ENCODE data around the gene AKIP1. TPM values are rescaled to one million over a fixed set of nuclear protein-coding genes. Genes with fewer than 3 reads are reported as not detected.

AKIP1 gene
- polyA plus RNA-seq, 1 donor: 15.0 TPM

DNA sequence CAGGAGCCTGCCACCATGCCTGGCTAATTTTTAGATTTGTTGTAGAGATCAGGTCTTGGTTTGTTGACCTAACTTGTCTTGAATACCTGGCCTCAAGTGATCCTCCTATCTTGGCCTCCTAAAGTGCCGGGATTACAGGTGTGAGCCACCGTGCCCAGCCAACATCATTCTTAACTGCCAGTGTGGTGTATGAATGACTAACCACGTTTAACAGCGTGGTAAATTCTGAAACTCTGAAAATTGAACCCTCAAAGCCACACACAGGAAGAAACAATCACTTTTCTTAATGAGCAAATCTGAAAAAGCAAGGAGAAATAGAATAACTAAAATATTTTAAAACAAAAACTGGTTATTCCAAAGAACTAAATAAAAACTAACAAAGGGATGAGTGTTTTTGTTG, 45.9 kb downstream of the AKIP1 start:
- Histone ChIP-seq H3K4me1 (ENCODE audit: control insufficient read depth, insufficient read depth, low read length) (peaks cover 14% of the 10 kb centered on the region), H3K27ac (ENCODE audit: low read length) (no peak overlapping the region), H3K27me3 (ENCODE audit: control insufficient read depth, insufficient read depth, low read length) (no peaks in the 10 kb centered on the region), H3K36me3 (ENCODE audit: control insufficient read depth, insufficient read depth, low read length) (peaks cover 34% of the 10 kb centered on the region), H3K9me3 (ENCODE audit: control insufficient read depth, low read depth, low read length) (no peaks in the 10 kb centered on the region), H3K4me3 (ENCODE audit: low read length) (no peak overlapping the region)
- no peak for DNase-seq
- WGBS (ENCODE audit: insufficient coverage, low lambda C conversion rate): no CpG with 5 or more reads among the region's 4 CpGs

DNA sequence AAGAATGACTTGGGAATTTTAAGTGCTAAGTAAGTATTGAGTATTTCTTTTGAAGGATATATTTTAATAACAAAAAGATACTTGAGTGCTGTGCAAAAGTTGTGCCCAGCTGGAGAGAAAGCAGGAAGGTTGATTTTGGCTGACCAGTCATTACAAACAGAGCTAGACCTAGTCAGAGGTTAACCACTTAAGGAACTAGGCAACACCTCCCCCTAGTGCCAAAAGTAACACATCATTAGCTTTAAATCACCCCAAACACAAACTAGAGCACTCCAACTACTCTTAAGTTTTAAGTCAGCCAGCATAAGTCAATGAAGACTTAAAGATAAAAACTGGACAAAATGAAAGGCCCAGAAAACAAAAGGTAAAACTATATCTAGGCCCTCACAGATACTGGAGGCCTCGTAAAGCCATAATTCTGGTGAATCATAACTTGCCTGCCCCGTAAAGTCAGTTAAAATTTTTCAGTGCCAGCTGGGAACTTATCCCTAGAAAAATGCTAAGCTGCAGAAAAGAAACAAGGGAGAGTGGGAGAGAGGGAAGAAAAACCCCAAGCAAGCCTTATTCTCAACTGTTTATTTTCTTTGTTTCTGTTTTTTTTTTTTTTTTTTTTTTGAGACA, 48.7 kb downstream of the AKIP1 start:
- H3K27ac ChIP-seq (ENCODE audit: low read length): peak overlapping the region; percentile 69
- no peaks in the 10 kb centered on the region for H3K27me3 ChIP-seq (ENCODE audit: control insufficient read depth, insufficient read depth, low read length)
- no CpG with 5 or more reads among the region's 2 CpGs for WGBS (ENCODE audit: insufficient coverage, low lambda C conversion rate)
- peak; percentile 53 to 75 for DNase-seq
- H3K4me1 ChIP-seq (ENCODE audit: control insufficient read depth, insufficient read depth, low read length): peaks cover 16% of the 10 kb centered on the region
- peaks cover 20% of the 10 kb centered on the region for H3K36me3 ChIP-seq (ENCODE audit: control insufficient read depth, insufficient read depth, low read length)
- no peak overlapping the region for H3K4me3 ChIP-seq (ENCODE audit: low read length)
- H3K9me3 ChIP-seq (ENCODE audit: control insufficient read depth, low read depth, low read length): no peaks in the 10 kb centered on the region

DNA sequence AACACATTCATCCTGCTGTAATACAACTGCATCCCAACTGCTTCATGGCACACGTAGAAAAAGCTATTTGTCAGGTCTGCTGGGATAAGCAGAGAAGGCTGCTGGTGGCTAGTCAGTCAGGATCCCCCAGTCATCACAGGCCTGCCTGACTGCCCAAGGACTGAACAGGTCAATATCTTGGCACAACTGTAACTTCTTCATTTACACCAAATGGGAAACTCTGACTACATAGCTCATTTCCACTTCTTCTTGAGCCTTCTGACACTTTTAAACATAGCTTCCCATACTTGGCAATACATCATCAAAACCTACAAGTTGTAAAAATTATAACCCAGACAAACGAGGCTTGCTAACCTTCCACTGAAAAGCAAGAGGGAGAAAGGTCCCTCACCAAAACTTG, 50.4 kb downstream of the AKIP1 start:
- H3K4me3 ChIP-seq (ENCODE audit: low read length): no peak overlapping the region
- H3K4me1 ChIP-seq (ENCODE audit: control insufficient read depth, insufficient read depth, low read length): peaks cover 20% of the 10 kb centered on the region
- no peaks in the 10 kb centered on the region for H3K27me3 ChIP-seq (ENCODE audit: control insufficient read depth, insufficient read depth, low read length)
- no peak for DNase-seq
- H3K27ac ChIP-seq (ENCODE audit: low read length): no peak overlapping the region
- no CpG with 5 or more reads among the region's 2 CpGs for WGBS (ENCODE audit: insufficient coverage, low lambda C conversion rate)
- no peaks in the 10 kb centered on the region for H3K9me3 ChIP-seq (ENCODE audit: control insufficient read depth, low read depth, low read length)
- H3K36me3 ChIP-seq (ENCODE audit: control insufficient read depth, insufficient read depth, low read length): peaks cover 7% of the 10 kb centered on the region

DNA sequence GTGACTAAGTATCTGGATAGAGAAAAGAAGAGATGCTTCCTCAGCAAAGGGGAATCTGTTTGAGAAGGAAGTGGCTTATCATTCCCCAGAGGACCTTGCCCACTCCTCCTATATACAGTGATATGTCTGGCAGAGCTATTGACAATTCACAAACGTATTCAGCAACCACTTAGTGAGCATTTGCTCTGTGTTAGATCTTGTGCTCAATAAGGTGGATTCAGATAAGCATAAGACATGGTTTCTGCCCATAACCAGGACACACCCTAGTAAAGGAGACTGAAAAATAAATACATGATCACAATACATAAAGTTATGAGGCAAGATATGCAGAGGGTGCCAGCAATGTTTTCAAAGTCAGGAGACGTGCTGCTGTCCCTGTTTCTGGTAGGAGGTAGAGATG, 51.9 kb downstream of the AKIP1 start:
- Histone ChIP-seq H3K27ac (ENCODE audit: low read length) (peak overlapping the region; percentile 99), H3K4me1 (ENCODE audit: control insufficient read depth, insufficient read depth, low read length) (peaks cover 20% of the 10 kb centered on the region), H3K27me3 (ENCODE audit: control insufficient read depth, insufficient read depth, low read length) (no peaks in the 10 kb centered on the region), H3K36me3 (ENCODE audit: control insufficient read depth, insufficient read depth, low read length) (peaks cover 4% of the 10 kb centered on the region), H3K9me3 (ENCODE audit: control insufficient read depth, low read depth, low read length) (no peaks in the 10 kb centered on the region), H3K4me3 (ENCODE audit: low read length) (peak overlapping the region; percentile 98)
- peak; percentile 20 to 64 for DNase-seq
- WGBS (ENCODE audit: insufficient coverage, low lambda C conversion rate): no CpG with 5 or more reads among the region's 2 CpGs

DNA sequence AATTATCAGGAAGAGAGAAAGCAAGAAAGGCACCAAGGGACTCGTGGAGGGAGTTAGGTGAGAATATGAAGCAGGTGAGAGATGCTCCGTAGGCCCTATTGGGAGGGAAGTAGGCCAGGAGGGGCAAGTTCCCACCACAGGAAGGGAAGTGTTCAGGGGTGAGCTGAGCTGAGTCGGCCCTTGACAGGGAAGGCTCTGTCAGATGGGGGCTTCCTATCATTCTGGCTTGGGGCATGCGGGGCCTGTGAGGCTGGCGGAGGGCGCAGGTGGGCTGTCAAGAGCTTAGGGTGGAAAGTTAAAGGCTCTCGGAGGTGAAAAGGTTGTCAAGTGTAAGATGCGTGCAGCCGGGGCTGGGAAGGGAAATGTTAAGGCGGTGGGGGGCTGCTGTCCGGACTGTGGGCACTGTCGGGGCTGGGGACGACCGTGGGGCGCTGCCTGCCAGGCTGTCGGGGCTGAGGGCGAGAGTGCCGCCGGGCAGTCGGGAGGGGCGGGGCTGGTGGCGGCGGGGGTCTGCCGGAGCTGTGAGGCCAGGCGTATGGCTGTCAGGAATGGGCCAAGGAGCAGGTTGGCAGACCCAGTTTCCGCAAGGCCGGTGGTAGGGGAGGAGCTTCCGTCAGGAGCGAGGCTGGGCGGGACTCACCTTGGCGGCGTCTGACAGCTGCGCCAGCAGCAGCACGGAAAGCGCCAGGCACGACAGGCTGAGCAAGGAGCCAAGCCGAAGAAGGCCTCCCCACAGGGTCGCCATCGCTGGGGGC, 52.8 kb downstream of the AKIP1 start:
- peaks cover 20% of the 10 kb centered on the region for H3K4me1 ChIP-seq (ENCODE audit: control insufficient read depth, insufficient read depth, low read length)
- H3K27me3 ChIP-seq (ENCODE audit: control insufficient read depth, insufficient read depth, low read length): no peaks in the 10 kb centered on the region
- WGBS (ENCODE audit: insufficient coverage, low lambda C conversion rate): no CpG with 5 or more reads among the region's 39 CpGs
- H3K9me3 ChIP-seq (ENCODE audit: control insufficient read depth, low read depth, low read length): no peaks in the 10 kb centered on the region
- H3K4me3 ChIP-seq (ENCODE audit: low read length): peak overlapping the region; percentile 98
- DNase-seq: peak; percentile 26 to 80
- H3K36me3 ChIP-seq (ENCODE audit: control insufficient read depth, insufficient read depth, low read length): peaks cover 4% of the 10 kb centered on the region
- peak overlapping the region; percentile 99 for H3K27ac ChIP-seq (ENCODE audit: low read length)

DNA sequence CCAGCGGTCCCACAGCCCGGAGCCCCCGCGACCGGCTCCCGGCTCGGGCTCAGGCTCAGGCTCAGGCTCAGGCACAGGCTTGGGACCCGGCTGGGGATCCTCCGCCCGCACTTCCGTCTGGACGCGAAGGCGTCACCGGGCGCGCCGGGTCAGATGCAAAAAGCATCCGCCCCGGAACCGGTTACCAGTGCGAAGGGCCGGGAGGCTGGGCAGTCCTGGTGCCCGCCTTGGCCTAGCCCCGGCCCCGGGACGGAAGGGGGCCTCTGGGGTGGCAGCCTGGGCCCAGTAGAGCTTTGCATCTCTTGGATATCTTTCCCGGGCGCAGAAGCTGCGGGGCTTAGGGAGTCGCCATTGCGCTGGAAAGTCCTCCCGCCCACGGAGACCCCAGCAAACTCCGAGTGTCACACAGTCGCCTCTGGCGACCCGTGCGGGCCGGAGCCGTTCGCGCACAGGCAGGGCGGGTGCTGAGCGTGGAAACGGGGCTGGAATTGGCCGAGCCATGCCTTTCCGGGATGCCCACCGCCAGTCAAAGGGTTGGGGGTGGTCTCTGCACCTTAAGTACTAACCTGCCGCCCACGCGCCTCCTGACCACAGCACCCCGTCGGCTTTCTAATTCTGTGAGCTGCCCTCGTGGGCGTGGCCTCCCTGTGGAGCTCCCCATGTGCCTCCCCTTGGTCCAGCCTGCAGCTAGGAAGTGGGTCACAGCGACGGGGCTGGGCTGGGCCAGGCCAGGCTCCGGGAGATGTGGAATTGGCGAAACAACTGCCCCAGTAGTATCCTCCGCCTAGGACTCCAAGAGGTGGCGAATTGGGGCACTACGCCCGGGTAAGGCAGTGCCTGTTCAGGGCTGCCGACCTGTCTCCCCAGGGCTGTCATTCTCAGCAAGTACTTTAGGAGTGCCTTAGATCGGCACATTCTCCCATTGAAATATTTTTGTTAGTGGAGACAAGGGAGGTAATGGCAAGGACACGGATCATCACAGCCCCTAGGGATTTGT, 53.6 kb downstream of the AKIP1 start, which contains the start of gene TMEM9B:
Gene TMEM9B, minus strand, starts transcription at position 119 of the 997 bp plus-strand sequence. CDS start 129 bp downstream, outside the sequence.
- peak; percentile 92 to 97 for DNase-seq
- WGBS (ENCODE audit: insufficient coverage, low lambda C conversion rate): no CpG with 5 or more reads among the region's 67 CpGs
- no peaks in the 10 kb centered on the region for H3K9me3 ChIP-seq (ENCODE audit: control insufficient read depth, low read depth, low read length)
- H3K27me3 ChIP-seq (ENCODE audit: control insufficient read depth, insufficient read depth, low read length): no peaks in the 10 kb centered on the region
- H3K4me3 ChIP-seq (ENCODE audit: low read length): peak within 1 kb of the TSS; percentile 98
- H3K4me1 ChIP-seq (ENCODE audit: control insufficient read depth, insufficient read depth, low read length): peaks cover 12% of the 10 kb centered on the region
- H3K36me3 ChIP-seq (ENCODE audit: control insufficient read depth, insufficient read depth, low read length): peaks cover 4% of the 10 kb centered on the region
- H3K27ac ChIP-seq (ENCODE audit: low read length): peak within 1 kb of the TSS; percentile 99

DNA sequence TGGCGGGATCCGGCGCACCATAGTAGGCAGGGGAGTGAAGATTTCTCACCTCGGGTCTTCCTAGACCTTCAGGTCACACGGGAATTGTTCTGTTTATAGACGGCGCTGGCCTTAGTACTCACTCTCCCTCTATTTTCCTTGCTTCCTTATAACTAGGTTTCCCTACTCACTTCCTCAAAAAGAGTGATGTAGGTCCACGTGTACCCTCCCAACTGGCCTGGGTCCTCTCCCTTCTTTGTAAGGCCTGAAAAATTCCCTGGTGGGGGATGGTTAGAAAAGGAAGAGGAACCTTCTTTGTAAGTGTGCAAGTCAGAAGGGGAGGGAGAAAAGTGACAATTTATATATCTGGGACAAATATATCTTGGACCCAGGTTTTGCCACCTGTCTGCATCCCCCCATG, 56.2 kb downstream of the AKIP1 start:
- Histone ChIP-seq H3K4me3 (ENCODE audit: low read length) (no peak overlapping the region), H3K4me1 (ENCODE audit: control insufficient read depth, insufficient read depth, low read length) (peaks cover 6% of the 10 kb centered on the region), H3K36me3 (ENCODE audit: control insufficient read depth, insufficient read depth, low read length) (peaks cover 2% of the 10 kb centered on the region), H3K27ac (ENCODE audit: low read length) (no peak overlapping the region), H3K27me3 (ENCODE audit: control insufficient read depth, insufficient read depth, low read length) (no peaks in the 10 kb centered on the region), H3K9me3 (ENCODE audit: control insufficient read depth, low read depth, low read length) (no peaks in the 10 kb centered on the region)
- WGBS (ENCODE audit: insufficient coverage, low lambda C conversion rate): 77% methylated on average over 3 of the region's 8 CpGs
- no peak for DNase-seq

Other genes with a start within 250 kb of the AKIP1 start
- gene TRIM66, start 228.5 kb upstream of the AKIP1 start, polyA plus RNA-seq: 7.2 TPM
- gene RPL27A, start 228.4 kb upstream of the AKIP1 start, polyA plus RNA-seq: 3,137 TPM
- gene C11orf16, start 21.8 kb downstream of the AKIP1 start, polyA plus RNA-seq: 0.12 TPM
- gene ASCL3, start 31.8 kb downstream of the AKIP1 start, polyA plus RNA-seq: 0.18 TPM
- gene TMEM9B, start 53.3 kb downstream of the AKIP1 start, polyA plus RNA-seq: 67.4 TPM
- 0.78 TPM for gene NRIP3, start 92.8 kb downstream of the AKIP1 start, polyA plus RNA-seq
- 10.7 TPM for gene SCUBE2, start 180.4 kb downstream of the AKIP1 start, polyA plus RNA-seq